22Rv1 (cell line): Measurements from ENCODE around the gene ANKRD13A.

Experiments used
- CTCF ChIP-seq: fragments of 450-650 bp; IDR thresholded peaks from 2 replicates; pipeline ENCODE4 v1.5.1; 2017; ENCODE audit warnings: mild to moderate bottlenecking
- ZFX ChIP-seq: fragments of 450-650 bp; IDR thresholded peaks from 2 replicates; pipeline ENCODE4 v1.6.1; 2017; ENCODE audit warnings: antibody characterized with exemption, borderline replicate concordance

- TF ChIP-seq CTCF (no peak), ZFX (no peak)
Measured at GRCh38 chr12:110015132-110015531, 15.9 kb downstream of the ANKRD13A start.
